ES-I3 (cell line): ENCODE measurements around the gene BIVM.

Source experiments
- H3K36me3 ChIP-seq: 2 replicates; pipeline ENCODE4 v1.6.1; 2013; ENCODE audit warnings: mild to moderate bottlenecking, low read length, control low read depth, moderate library complexity; ENCODE audit not compliant: insufficient read depth
- H3K4me1 ChIP-seq: 2 replicates; pipeline ENCODE4 v1.6.1; 2013; ENCODE audit warnings: mild to moderate bottlenecking, control low read depth, low read length; ENCODE audit not compliant: insufficient read depth
- H3K9ac ChIP-seq: 2 replicates; pipeline ENCODE4 v1.6.1; 2013; ENCODE audit warnings: low read depth, mild to moderate bottlenecking, low read length, moderate library complexity
- H3K9me3 ChIP-seq: 2 replicates; pipeline ENCODE4 v1.6.1; 2013; ENCODE audit warnings: mild to moderate bottlenecking, low read length, moderate library complexity; ENCODE audit not compliant: control insufficient read depth, insufficient read depth

The BIVM gene

DNA sequence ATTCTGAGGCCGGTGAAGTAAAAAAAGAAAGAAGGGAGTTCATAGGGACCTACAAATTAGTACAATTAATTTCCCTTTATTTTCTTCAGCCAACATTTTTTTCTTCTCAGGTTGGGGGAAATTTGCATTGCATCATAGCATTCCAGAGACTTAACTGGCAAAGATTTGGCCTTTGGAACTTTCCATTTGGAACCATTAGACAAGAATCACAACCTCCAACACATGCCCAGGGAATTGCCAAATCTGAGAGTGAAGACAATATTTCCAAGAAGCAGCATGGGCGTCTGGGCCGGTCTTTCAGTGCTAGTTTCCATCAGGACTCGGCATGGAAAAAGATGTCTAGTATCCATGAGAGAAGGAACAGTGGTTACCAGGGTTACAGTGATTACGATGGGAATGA, 40.5 kb downstream of the BIVM start:
- H3K36me3 ChIP-seq: no peaks in the 10 kb centered on the region

DNA sequence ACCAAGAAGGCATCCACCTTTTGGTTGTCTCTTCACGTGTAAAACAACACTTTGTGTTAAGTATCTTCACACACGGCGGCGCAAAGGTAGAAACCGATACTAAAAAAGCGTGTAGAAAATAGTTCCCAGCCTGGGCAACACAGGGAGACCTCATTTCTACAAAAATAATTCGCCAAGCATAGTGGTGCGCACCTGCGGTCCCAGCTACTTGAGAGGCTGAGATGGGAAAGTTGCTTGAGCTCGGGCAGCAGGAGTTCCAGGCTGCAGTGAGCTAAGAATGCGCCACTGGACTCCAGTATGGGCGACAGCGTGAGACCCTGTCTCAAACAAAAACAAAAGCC, 46.3 kb downstream of the BIVM start:
- Histone ChIP-seq H3K9ac (peak overlapping the region; percentile 72), H3K9me3 (no peaks in the 10 kb centered on the region), H3K36me3 (no peaks in the 10 kb centered on the region), H3K4me1 (no peaks in the 10 kb centered on the region)

More for the DNA sequence above, 40.5 kb downstream of the BIVM start:
- Histone ChIP-seq H3K4me1 (no peaks in the 10 kb centered on the region), H3K9ac (no peak overlapping the region), H3K9me3 (no peaks in the 10 kb centered on the region)

DNA sequence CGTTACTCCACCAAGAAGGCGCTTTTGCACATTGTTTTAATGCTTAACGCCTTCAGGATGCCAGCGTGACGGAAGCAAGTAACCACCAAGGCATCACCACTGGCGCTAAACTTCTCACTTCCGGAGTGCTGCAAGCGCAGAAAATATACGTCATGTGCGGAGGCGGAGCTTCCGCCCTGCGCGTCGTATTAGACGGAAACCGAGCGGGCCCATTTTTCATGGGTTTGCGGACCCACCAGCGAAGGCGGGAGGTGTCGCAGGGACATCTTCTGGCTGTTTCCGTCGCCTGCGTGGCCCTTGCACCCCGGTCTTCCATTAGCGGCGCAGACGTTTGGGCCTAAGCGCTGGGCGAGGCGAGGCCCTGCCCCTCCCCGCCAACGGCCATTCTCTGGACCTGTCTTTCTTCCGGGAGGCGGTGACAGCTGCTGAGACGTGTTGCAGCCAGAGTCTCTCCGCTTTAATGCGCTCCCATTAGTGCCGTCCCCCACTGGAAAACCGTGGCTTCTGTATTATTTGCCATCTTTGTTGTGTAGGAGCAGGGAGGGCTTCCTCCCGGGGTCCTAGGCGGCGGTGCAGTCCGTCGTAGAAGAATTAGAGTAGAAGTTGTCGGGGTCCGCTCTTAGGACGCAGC, 46.8 kb downstream of the BIVM start, which contains the start of gene ERCC5:
Gene ERCC5 (plus strand): TSS at position 403 of the 631 bp plus-strand sequence. CDS start 235 bp downstream, outside the sequence.
- Histone ChIP-seq H3K9ac (peak within 1 kb of the TSS; percentile 72), H3K9me3 (no peaks in the 10 kb centered on the region), H3K4me1 (no peaks in the 10 kb centered on the region), H3K36me3 (no peaks in the 10 kb centered on the region)

DNA sequence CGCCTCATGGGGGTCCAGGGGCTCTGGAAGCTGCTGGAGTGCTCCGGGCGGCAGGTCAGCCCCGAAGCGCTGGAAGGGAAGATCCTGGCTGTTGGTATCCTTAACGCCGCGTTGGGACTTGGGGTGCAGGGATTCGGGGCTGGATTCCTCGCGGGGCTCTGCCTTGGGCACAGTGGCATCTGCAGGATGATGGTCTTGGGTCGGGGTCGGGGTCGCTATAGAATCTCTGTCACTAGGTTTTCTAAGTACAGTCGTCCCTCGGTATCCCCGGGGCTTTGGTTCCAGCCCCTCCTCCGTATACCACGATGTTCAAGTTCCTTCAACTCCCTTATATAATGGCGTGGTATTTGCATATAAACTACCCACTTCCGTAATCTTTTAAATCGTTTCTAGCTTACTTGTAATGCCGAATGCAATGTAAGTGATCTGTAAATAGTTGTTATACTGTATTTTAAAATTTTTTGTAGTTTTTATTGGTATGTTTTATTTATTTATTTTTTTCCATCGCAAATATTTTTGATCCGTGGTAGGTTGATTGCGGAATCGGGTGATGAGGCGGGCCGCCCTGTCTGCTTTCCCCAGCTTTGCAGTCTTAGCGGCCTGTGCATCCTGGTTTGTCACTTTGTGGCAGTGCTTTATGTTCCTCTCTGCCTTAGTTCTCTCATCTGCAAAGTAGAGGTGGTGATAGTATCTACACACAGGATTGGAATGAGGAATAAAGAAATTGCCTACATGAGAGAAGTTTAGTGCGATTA, 47.5 kb downstream of the BIVM start:
- H3K4me1 ChIP-seq: no peaks in the 10 kb centered on the region
- H3K9me3 ChIP-seq: no peaks in the 10 kb centered on the region
- no peaks in the 10 kb centered on the region for H3K36me3 ChIP-seq
- H3K9ac ChIP-seq: peak overlapping the region; percentile 72

DNA sequence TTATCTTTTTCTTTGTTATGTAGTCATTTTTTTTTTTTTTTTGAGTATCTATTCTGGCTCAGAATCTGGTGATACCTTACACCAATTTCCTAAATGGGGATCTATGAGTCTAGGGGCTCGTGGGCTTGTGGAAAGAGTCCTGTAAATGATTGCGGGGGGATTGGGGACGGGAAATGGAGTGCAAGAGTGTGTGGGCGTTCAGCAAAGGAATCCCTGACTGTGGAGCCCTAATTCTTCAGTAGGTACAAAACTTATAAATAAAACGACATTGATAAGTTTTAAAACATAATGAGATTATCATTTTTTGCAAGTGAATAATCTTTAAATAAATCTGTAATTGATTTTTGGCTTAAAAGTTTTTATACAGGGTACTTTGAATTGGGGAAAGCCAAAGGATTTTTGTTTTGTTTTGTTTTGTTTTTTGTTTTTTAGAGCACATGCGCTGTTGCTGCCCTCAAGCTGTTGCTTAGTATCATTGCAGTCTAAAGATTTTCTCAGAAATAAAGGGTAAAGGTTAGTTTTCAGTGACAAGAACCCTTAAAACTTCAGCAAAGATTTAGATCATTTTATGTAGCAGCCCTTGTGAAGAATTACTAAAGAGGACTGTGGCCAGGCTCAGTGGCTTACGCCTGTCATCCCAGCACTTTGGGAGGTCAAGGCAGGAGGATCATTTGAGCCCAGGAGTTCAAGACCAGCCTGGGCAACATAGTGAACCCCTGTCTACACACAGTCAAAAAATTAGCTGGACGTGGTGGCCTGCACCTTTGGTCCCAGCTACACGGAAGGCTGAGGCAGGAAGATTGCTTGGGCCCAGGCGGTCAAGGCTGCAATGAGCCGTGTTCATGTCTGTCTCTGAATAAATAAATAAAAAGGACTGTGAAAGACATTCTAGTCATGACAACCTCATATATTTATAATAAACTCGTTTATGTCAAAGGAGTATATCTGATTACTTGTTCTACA, 48.6 kb downstream of the BIVM start:
- Histone ChIP-seq H3K36me3 (no peaks in the 10 kb centered on the region), H3K9ac (peak overlapping the region; percentile 72), H3K9me3 (no peaks in the 10 kb centered on the region), H3K4me1 (no peaks in the 10 kb centered on the region)

DNA sequence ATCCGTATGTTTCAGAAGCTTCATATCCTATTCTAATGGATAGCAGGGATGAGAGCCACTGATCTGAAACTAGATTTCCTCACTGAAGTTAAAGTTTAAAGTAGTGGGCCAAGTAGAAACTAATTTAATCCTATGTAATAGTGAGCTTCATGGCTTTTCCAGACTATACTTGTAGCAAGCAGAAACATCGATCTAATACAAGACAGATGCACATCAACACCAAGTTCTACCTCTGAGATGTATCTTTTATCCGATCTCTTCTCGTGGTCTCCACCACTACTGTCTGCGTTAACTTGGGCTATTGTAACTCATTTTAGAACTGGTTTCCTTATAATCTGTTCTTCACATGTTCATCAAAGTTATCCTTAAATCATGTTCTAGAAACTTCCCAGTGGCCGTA, 50.0 kb downstream of the BIVM start:
- H3K9me3 ChIP-seq: no peaks in the 10 kb centered on the region
- no peak overlapping the region for H3K9ac ChIP-seq
- no peaks in the 10 kb centered on the region for H3K4me1 ChIP-seq
- H3K36me3 ChIP-seq: no peaks in the 10 kb centered on the region; the same call in 1 of the 2 replicates

DNA sequence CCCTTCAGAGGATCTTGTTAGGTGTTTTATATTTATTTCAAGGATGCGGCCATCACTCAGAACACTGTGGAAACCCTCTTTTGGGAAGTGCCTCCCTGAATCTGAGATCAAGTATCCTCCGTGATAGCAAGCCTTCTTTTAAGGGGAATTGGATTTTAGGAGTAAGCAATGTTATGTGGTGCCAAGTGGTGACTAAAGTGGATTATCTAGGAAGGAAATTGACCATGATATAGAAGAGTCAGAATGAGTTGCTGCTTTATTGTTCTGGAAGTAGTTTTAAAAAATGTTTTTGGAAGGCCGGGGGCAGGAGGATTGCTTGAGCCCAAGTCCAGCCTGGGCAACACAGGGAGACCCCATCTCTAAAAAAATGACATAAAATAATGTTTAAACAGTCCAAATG, 53.6 kb downstream of the BIVM start:
- H3K9me3 ChIP-seq: no peaks in the 10 kb centered on the region
- no peaks in the 10 kb centered on the region for H3K4me1 ChIP-seq
- H3K9ac ChIP-seq: no peak overlapping the region
- peaks cover 7% of the 10 kb centered on the region; the same call in 1 of the 2 replicates for H3K36me3 ChIP-seq

DNA sequence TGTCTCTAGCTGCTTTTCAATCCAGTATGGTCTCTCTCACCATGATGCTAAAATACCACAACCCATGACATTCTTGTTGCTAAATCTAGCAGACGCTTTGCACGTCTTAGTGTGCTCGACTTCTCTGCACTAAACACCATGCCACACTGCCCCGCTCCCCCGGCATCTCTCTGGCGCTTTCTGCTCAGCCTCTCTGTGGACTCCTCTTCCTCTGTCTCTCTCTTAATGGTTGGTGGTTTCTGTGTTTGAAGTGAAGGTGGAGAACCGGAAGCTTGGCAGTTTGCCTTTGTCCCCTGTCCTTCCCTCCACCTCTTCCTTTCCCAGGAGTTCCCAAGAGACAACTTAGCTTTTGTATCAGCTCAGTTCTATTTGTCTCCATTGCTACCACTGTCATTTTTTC, 55.8 kb downstream of the BIVM start:
- H3K9me3 ChIP-seq: no peaks in the 10 kb centered on the region
- peaks cover 11% of the 10 kb centered on the region for H3K36me3 ChIP-seq
- no peaks in the 10 kb centered on the region for H3K4me1 ChIP-seq
- H3K9ac ChIP-seq: no peak overlapping the region

DNA sequence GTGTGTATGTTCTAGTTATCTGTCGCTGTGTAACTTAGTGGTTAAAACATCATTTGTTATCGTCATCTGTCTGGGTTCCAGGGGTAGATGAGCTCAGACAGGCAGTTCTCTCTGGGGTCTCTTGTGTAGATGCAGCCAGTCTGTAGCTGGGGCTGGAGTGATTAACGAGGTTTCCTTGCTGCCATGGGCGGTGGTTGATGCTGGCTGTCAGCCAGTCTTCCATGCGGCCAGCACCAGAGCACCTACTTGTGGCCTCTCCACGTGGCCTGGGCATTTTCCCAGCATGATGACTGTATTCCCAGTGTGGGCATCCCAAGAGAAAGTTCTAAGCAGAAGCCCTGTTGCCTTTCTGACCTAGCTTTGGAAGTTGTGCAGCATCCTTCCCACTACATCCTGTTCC, 57.6 kb downstream of the BIVM start:
- Histone ChIP-seq H3K9ac (no peak overlapping the region), H3K36me3 (peaks cover 11% of the 10 kb centered on the region), H3K9me3 (no peaks in the 10 kb centered on the region), H3K4me1 (no peaks in the 10 kb centered on the region)

DNA sequence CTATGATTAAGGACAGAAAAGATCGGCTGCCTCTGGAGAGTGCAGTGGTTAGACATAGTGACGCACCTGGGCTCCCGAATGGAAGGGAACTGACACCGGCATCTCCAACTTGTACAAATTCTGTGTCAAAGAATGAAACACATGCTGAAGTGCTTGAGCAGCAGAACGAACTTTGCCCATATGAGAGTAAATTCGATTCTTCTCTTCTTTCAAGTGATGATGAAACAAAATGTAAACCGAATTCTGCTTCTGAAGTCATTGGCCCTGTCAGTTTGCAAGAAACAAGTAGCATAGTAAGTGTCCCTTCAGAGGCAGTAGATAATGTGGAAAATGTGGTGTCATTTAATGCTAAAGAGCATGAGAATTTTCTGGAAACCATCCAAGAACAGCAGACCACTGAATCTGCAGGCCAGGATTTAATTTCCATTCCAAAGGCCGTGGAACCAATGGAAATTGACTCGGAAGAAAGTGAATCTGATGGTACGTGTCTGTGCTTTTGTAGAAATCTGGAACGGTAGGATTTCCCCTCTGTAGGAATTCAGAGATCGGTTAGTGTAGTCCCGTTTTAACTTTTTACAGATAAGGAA, 63.8 kb downstream of the BIVM start:
- Histone ChIP-seq H3K9ac (no peak overlapping the region), H3K4me1 (no peaks in the 10 kb centered on the region), H3K9me3 (no peaks in the 10 kb centered on the region), H3K36me3 (peaks cover 14% of the 10 kb centered on the region)

DNA sequence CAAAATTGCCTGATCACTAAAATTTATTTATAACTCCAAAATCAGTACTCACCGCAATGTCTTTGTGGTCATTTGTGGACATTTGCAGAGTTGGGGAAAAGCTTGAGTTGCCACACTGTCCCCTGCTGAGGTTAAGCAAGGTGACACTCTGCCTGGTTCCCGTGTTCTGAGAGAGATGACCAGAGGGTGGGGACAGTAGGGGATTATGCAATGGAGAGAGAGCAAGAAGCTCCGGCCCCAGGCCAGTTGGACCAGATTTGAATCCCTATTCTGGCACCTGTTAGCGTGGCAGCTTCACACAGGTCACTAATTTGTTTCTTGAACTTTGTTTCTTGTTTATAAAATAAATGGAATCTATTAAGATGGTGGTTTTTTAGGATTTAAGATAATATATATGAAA, 64.7 kb downstream of the BIVM start:
- no peak overlapping the region for H3K9ac ChIP-seq
- H3K36me3 ChIP-seq: peaks cover 11% of the 10 kb centered on the region

DNA sequence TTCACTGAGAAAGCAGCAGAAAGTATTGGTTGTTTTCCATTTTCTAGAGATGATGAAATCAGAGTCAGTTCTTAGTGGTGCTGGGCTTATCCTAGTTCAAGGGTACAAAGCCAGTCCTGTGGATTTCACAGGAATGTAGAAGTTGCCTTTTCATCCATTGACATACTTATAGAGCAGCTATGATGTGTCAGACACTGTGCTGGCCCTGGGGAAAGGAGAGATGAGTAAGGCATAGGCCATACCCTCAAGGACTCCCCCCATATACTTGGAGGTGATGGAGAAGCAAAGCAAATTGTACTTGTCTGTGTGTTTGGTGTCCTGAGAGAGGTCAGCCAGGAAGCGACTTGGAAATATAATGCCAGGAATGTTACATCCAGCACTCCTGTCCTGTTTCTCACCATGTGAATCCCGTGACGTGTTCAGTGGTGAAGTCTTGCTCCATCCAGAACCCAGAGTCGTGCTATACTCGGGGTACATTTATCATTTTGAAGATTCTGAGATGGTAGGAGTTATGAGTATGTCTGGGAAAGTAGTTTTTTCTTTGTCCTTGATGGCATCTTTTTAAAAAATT, 69.5 kb downstream of the BIVM start:
- Histone ChIP-seq H3K9ac (no peak overlapping the region), H3K36me3 (peaks cover 10% of the 10 kb centered on the region), H3K9me3 (no peaks in the 10 kb centered on the region), H3K4me1 (0 out of 2 replicates have a peak, but pooled peaks cover 4% of the 10 kb centered on the region)

More for the DNA sequence above, 64.7 kb downstream of the BIVM start:
- H3K4me1 ChIP-seq: no peaks in the 10 kb centered on the region
- H3K9me3 ChIP-seq: no peaks in the 10 kb centered on the region

DNA sequence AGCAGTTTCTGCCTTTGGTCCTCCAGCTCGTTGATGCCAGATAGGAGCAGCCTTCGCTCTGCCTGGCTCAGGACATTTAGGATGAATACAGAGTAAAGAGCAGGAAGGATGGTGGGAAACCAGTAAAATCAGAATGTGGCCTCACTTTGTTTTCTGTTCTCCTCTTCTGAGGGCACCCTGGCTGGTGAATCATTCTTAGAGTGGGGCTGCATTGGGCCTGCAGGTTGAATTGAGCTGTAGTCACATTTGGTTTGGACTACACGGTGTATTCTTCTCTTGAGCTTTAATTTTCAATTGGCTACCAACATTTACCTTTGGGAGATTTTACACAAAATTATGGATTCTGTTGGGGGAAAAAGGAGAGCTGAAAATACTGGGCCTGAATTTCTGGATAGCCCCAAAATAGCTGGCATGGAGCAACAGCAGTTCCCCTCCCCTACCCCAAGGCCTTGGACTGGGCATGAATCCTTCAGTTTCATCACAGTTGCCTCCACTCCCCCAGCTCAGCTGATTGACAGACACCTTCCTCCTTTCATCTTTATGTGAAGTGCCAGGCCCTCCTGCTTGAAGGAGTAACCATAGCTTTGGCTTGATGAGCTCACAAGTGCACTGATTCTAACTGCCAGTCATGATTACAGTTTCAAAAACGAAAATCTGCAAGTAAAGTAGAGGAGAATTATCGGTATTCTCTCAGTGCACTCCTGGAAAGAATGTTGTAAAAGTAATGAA, 71.2 kb downstream of the BIVM start:
- H3K9ac ChIP-seq: no peak overlapping the region
- H3K4me1 ChIP-seq: 0 out of 2 replicates have a peak, but pooled peaks cover 4% of the 10 kb centered on the region
- H3K36me3 ChIP-seq: peaks cover 5% of the 10 kb centered on the region
- no peaks in the 10 kb centered on the region for H3K9me3 ChIP-seq
